Adrenal gland (tissue), 5 donors: ENCODE data around the gene CCDC9B.

Experiments used
- POLR2A ChIP-seq, 2 donors: fragments of 450-650 bp; IDR thresholded peaks; one replicate each; pipeline ENCODE4 v1.6.1; 2017; ENCODE audit warnings: antibody characterized with exemption in 2 of 2, mild to moderate bottlenecking in 2 of 2, moderate library complexity in 1 of 2
- TF ChIP-seq, protein P1 (sequence below), 6 experiments: fragments of 450-650 bp in 4 of 6; fragments of 200-600 bp in 2 of 6; sonication (generic) in 1 of 6; IDR thresholded peaks; 1 replicate in 5 of 6; 2 replicates in 1 of 6; pipeline versions ENCODE4 v1.5.1 to v1.8.0; 2016 to 2021; ENCODE audit warnings: antibody characterized with exemption in 6 of 6, mild to moderate bottlenecking in 2 of 6, moderate library complexity in 1 of 6
- donor health status: DM: no; HTN: no; CAD: no.

DNA sequence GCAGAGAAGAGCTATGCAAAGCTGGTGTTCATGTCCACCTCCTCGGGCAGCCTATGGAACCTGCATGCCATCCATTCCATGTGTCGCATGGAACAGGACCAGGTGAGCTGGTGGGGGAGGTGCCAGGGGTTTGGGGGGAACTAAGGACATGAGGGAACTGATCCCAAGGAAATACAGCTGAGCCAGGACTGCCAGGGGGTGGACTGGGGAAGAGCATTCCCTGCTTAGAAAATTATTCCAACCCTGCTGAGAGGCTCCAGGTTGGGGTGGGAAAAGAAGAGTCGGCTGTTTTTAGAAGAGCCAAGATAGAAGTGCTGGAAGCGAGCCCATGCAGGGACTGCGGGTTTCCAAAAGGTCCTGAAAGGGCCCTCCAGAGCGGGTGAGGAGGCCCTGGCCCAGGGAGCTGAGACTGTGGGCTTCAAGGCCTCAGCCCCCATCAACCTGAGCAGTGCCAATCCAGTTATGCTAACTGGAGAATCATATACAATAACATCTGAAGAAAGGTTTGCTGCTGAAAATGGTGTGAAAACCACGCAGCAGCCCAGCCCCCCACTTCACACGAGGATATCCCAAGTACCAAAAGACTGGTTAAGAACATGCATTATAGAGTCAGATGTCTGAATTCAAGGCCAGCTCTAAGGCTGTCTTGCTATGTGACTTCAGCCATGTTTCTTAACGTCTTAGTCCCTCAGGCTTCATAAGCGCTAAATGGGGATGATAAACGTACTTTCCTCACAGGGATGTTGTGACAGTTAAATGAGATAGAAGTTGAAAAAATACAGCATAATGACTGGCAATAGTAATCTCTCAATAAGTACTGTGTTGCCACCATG is 25.1 kb upstream of the CCDC9B start:
- TF ChIP-seq, protein P1, sequence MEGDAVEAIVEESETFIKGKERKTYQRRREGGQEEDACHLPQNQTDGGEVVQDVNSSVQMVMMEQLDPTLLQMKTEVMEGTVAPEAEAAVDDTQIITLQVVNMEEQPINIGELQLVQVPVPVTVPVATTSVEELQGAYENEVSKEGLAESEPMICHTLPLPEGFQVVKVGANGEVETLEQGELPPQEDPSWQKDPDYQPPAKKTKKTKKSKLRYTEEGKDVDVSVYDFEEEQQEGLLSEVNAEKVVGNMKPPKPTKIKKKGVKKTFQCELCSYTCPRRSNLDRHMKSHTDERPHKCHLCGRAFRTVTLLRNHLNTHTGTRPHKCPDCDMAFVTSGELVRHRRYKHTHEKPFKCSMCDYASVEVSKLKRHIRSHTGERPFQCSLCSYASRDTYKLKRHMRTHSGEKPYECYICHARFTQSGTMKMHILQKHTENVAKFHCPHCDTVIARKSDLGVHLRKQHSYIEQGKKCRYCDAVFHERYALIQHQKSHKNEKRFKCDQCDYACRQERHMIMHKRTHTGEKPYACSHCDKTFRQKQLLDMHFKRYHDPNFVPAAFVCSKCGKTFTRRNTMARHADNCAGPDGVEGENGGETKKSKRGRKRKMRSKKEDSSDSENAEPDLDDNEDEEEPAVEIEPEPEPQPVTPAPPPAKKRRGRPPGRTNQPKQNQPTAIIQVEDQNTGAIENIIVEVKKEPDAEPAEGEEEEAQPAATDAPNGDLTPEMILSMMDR (IDR thresholded peaks at IDR 0.05): no peak
- TF ChIP-seq POLR2A (IDR thresholded peaks at IDR 0.05): no peak
